Osteoblast (primary cell): ENCODE measurements around the gene MFF. TPM values are rescaled to one million over a fixed set of nuclear protein-coding genes. Genes with fewer than 3 reads are reported as not detected.
A peak's percentile ranks its signal among the peaks of the same experiment; 100 is the strongest.

Experiments used
- DNase-seq: peaks from one replicate; pipeline ENCODE4 v3.0.0; 2011; ENCODE audit warnings: low spot score, mixed read lengths; ENCODE audit not compliant: insufficient read length; ENCODE audit errors: missing footprints
- H2AFZ ChIP-seq: 2 replicates; pipeline ENCODE4 v1.6.0; 2011; ENCODE audit warnings: mild to moderate bottlenecking, low read length
- H3K27ac ChIP-seq: 2 replicates; pipeline ENCODE4 v1.5.1; 2011; ENCODE audit warnings: mild to moderate bottlenecking, low read depth, low read length, moderate library complexity
- H3K27me3 ChIP-seq: 2 replicates; pipeline ENCODE4 v1.6.0; 2012; ENCODE audit warnings: mild to moderate bottlenecking, control low read depth, inconsistent platforms, low read length, moderate library complexity; ENCODE audit not compliant: insufficient read depth
- H3K36me3 ChIP-seq: 2 replicates; pipeline ENCODE4 v1.5.1; 2011; ENCODE audit warnings: mild to moderate bottlenecking, low read length, control low read depth, moderate library complexity; ENCODE audit not compliant: insufficient read depth
- H3K4me1 ChIP-seq: 2 replicates; pipeline ENCODE4 v1.5.1; 2011; ENCODE audit warnings: mild to moderate bottlenecking, low read length, control low read depth, moderate library complexity; ENCODE audit not compliant: insufficient read depth
- H3K4me2 ChIP-seq: 2 replicates; pipeline ENCODE4 v1.6.0; 2011; ENCODE audit warnings: mild to moderate bottlenecking, low read length; ENCODE audit not compliant: insufficient read depth
- H3K4me3 ChIP-seq: fragments of 200-600 bp; sonication (generic); 3 replicates; pipeline ENCODE4 v1.5.1; 2012; ENCODE audit warnings: mild to moderate bottlenecking, low read length, inconsistent platforms; ENCODE audit not compliant: insufficient read depth
- H3K79me2 ChIP-seq: 2 replicates; pipeline ENCODE4 v1.6.0; 2012; ENCODE audit warnings: mild to moderate bottlenecking, low read length, control low read depth, inconsistent platforms; ENCODE audit not compliant: insufficient read depth
- H3K9me3 ChIP-seq: 2 replicates; pipeline ENCODE4 v1.5.1; 2011; ENCODE audit warnings: low read depth, low read length, control low read depth
- H4K20me1 ChIP-seq: 2 replicates; pipeline ENCODE4 v1.6.0; 2012; ENCODE audit warnings: mild to moderate bottlenecking, low read length, control low read depth; ENCODE audit not compliant: insufficient read depth
- CTCF ChIP-seq: IDR thresholded peaks from 2 replicates; pipeline ENCODE4 v1.5.1; 2011; ENCODE audit warnings: mild to moderate bottlenecking, low read depth, low read length, moderate library complexity; ENCODE audit errors: extremely low read depth
- total RNA-seq: library from RNA; depleted of rRNA; stranded (reverse); fragments of >200 nt; gene quantifications from 2 replicates; pipeline ENCODE4 v1.2.3, GENCODE V29; 2012

Gene MFF
- total RNA-seq, 1 donor = 101 TPM

- H3K4me2 ChIP-seq = no peak overlapping the region
- no peak for TF ChIP-seq CTCF
Measured at GRCh38 chr2:227322530-227323205, 2.4 kb upstream of the MFF start.

GRCh38 chr2:227323818-227324217 is 1.2 kb upstream of the MFF start:
- Histone ChIP-seq H3K27ac (no peak overlapping the region), H3K4me3 (no peak overlapping the region), H3K9me3 (no peaks in the 10 kb centered on the region), H4K20me1 (peaks cover 2% of the 10 kb centered on the region), H2AFZ (no peak overlapping the region), H3K27me3 (no peaks in the 10 kb centered on the region), H3K4me1 (peaks cover 20% of the 10 kb centered on the region), H3K4me2 (no peak overlapping the region), H3K36me3 (no peaks in the 10 kb centered on the region), H3K79me2 (peaks cover 41% of the 10 kb centered on the region)
- no peak for DNase-seq
- TF ChIP-seq CTCF = no peak

More at GRCh38 chr2:227322530-227323205, 2.4 kb upstream of the MFF start:
- H3K9me3 ChIP-seq = no peaks in the 10 kb centered on the region
- H3K4me3 ChIP-seq = no peak overlapping the region
- H3K79me2 ChIP-seq = peaks cover 30% of the 10 kb centered on the region
- peaks cover 2% of the 10 kb centered on the region for H4K20me1 ChIP-seq
- no peaks in the 10 kb centered on the region for H3K36me3 ChIP-seq
- peaks cover 19% of the 10 kb centered on the region for H3K4me1 ChIP-seq
- DNase-seq = no peak
- no peaks in the 10 kb centered on the region for H3K27me3 ChIP-seq
- no peak overlapping the region for H2AFZ ChIP-seq
- no peak overlapping the region for H3K27ac ChIP-seq

GRCh38 chr2:227324642-227324994 is 433 bp upstream of the MFF start:
- Histone ChIP-seq H2AFZ (peak overlapping the region; percentile 95), H3K4me3 (peak overlapping the region; percentile 86), H3K27me3 (no peaks in the 10 kb centered on the region), H3K79me2 (peaks cover 49% of the 10 kb centered on the region), H3K27ac (peak overlapping the region; percentile 67), H3K9me3 (no peaks in the 10 kb centered on the region), H4K20me1 (peaks cover 2% of the 10 kb centered on the region), H3K4me1 (peaks cover 20% of the 10 kb centered on the region), H3K36me3 (no peaks in the 10 kb centered on the region), H3K4me2 (peak overlapping the region; percentile 92)
- DNase-seq = peak; percentile 90
- no peak for TF ChIP-seq CTCF

DNA sequence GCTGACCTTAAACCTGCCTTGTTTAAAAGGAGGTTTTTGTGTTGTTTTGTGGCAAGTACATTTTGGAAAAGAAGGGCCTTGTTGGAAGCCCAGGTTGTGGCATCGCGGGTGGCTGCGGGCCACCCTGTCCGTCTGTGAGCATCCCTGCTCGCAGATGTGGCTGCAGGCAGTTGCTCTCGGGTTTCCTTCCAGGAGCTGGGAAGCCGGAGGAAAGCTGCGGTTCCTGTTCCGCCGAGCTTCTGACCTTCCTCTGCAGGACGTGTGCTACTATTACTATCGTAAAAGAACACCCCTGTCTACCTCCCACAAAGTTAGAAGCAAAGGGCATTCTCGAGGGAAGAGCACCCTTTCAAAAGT is 766 bp downstream of the MFF start:
- Histone ChIP-seq H4K20me1 (peaks cover 2% of the 10 kb centered on the region), H3K27ac (peak overlapping the region; percentile 67), H3K79me2 (peaks cover 60% of the 10 kb centered on the region), H3K4me1 (peaks cover 20% of the 10 kb centered on the region), H3K36me3 (peaks cover 9% of the 10 kb centered on the region), H3K4me2 (peak overlapping the region; percentile 92), H3K27me3 (no peaks in the 10 kb centered on the region), H2AFZ (peak overlapping the region; percentile 83), H3K4me3 (peak overlapping the region; percentile 86), H3K9me3 (no peaks in the 10 kb centered on the region)
- peak; percentile 74 for DNase-seq
- TF ChIP-seq CTCF = no peak
